GM23338 (cell line): Measurements from ENCODE around the gene TMEM219.

Source experiments
- EZH2phosphoT487 ChIP-seq: fragments of 200-600 bp; sonication (generic); IDR thresholded peaks from one replicate; pipeline ENCODE4 v1.8.1; 2018; ENCODE audit warnings: antibody characterized with exemption; ENCODE audit not compliant: unreplicated experiment
- POLR2AphosphoS5 ChIP-seq: IDR thresholded peaks from 2 replicates; pipeline ENCODE4 v1.6.1; 2016; ENCODE audit warnings: antibody characterized with exemption, low read depth
- STAT1 ChIP-seq: IDR thresholded peaks from one replicate; pipeline ENCODE4 v1.6.1; 2016; ENCODE audit warnings: antibody characterized with exemption; ENCODE audit not compliant: unreplicated experiment
- TF ChIP-seq, protein P1 (sequence below), 2 experiments: fragments of 200-600 bp in 1 of 2; sonication (generic) in 1 of 2; conservative IDR thresholded peaks; 2 replicates each; pipeline versions ENCODE4 v1.5.1 to v1.6.1; 2016 to 2017; ENCODE audit warnings: antibody characterized with exemption in 2 of 2, low read depth in 2 of 2, mild to moderate bottlenecking in 2 of 2, moderate library complexity in 1 of 2

GRCh38 chr16:29991571-29991904, 29.7 kb downstream of the TMEM219 start:
- TF ChIP-seq, protein P1, sequence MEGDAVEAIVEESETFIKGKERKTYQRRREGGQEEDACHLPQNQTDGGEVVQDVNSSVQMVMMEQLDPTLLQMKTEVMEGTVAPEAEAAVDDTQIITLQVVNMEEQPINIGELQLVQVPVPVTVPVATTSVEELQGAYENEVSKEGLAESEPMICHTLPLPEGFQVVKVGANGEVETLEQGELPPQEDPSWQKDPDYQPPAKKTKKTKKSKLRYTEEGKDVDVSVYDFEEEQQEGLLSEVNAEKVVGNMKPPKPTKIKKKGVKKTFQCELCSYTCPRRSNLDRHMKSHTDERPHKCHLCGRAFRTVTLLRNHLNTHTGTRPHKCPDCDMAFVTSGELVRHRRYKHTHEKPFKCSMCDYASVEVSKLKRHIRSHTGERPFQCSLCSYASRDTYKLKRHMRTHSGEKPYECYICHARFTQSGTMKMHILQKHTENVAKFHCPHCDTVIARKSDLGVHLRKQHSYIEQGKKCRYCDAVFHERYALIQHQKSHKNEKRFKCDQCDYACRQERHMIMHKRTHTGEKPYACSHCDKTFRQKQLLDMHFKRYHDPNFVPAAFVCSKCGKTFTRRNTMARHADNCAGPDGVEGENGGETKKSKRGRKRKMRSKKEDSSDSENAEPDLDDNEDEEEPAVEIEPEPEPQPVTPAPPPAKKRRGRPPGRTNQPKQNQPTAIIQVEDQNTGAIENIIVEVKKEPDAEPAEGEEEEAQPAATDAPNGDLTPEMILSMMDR (conservative IDR thresholded peaks at IDR 0.05; ENCODE audit: low read depth in 2 of 2) = no peak
- TF ChIP-seq EZH2phosphoT487 (no peak), POLR2AphosphoS5 (no peak), STAT1 (no peak)
